A549 (cell line): ENCODE results near the gene WT1. TPM values are rescaled to one million over a fixed set of nuclear protein-coding genes. Genes with fewer than 3 reads are reported as not detected.
A peak's percentile ranks its signal among the peaks of the same experiment; 100 is the strongest.

Source experiments
- ATAC-seq, 2 experiments: fragments of 200-7000 bp in 1 of 2; fragments of >200 bp in 1 of 2; cut with Nextera tagmentation in 1 of 2; cut with Tn5 transposase in 1 of 2; 3 replicates each; pipeline versions ENCODE4 v1.8.0 to v1.9.1; 2018 to 2020; ENCODE audit warnings: mild to moderate bottlenecking in 1 of 2, moderate library complexity in 1 of 2
- CTCF ChIA-PET: fragments of 300-600 bp; sonication (Branson Sonifier 250); formaldehyde crosslinking; extraction: SDS; loops from one replicate; lab custom pipeline; 2021; ENCODE audit warnings: antibody characterized with exemption, inconsistent platforms; lab: Yijun Ruan, JAX
- POLR2A ChIA-PET: fragments of 350-600 bp; formaldehyde crosslinking; extraction: SDS; loops from one replicate; lab custom pipeline; 2021; ENCODE audit warnings: antibody characterized with exemption, inconsistent platforms; lab: Yijun Ruan, JAX
- DNase-seq, 2 experiments: peaks; one replicate each; pipeline versions ENCODE4 v3.0.0 to v3.0.0-alpha.2; 2011 to 2016; ENCODE audit warnings: low read depth in 1 of 2, low spot score in 1 of 2
- FAIRE-seq: peaks from 2 replicates; lab custom pipeline; 2011; peaks lifted over from hg19 to GRCh38; lab: Jason Lieb, UNC
- H3K27ac ChIP-seq, 2 experiments: fragments of >200 bp; sonication (Bioruptor Twin); formaldehyde crosslinking; 3 replicates each; pipeline ENCODE4 v1.5.1; 2016 to 2017
- H3K4me1 ChIP-seq: fragments of >200 bp; sonication (Bioruptor Twin); formaldehyde crosslinking; 3 replicates; pipeline ENCODE4 v1.6.1; 2016
- H3K4me2 ChIP-seq: fragments of >200 bp; sonication (Bioruptor Twin); formaldehyde crosslinking; 3 replicates; pipeline ENCODE4 v1.6.1; 2016
- H3K4me3 ChIP-seq: fragments of >200 bp; sonication (Bioruptor Twin); formaldehyde crosslinking; 3 replicates; pipeline ENCODE4 v1.5.1; 2016
- H3K9me3 ChIP-seq: fragments of >200 bp; sonication (Bioruptor Twin); formaldehyde crosslinking; 3 replicates; pipeline ENCODE4 v1.6.1; 2016
- CHD4 ChIP-seq: fragments of 200-600 bp; sonication (generic); IDR thresholded peaks from 2 replicates; pipeline ENCODE4 v1.6.1; 2016; ENCODE audit warnings: antibody characterized with exemption, mild to moderate bottlenecking, borderline replicate concordance
- E2F6 ChIP-seq: IDR thresholded peaks from 2 replicates; pipeline ENCODE4 v1.6.1; 2012; ENCODE audit warnings: low read depth, borderline replicate concordance
- FOSB ChIP-seq: fragments of 250-450 bp; sonication (Bioruptor Pico); IDR thresholded peaks from 2 replicates; pipeline ENCODE4 v1.5.0; 2020; ENCODE audit warnings: mild to moderate bottlenecking, moderate library complexity
- FOXS1 ChIP-seq: fragments of 250-450 bp; sonication (Bioruptor Pico); IDR thresholded peaks from 2 replicates; pipeline ENCODE4 v1.5.0; 2020; ENCODE audit warnings: mild to moderate bottlenecking, moderate library complexity
- HOXA7 ChIP-seq: fragments of 250-450 bp; sonication (Bioruptor Pico); IDR thresholded peaks from 2 replicates; pipeline ENCODE4 v1.5.0; 2020; ENCODE audit warnings: mild to moderate bottlenecking, moderate library complexity
- JUN ChIP-seq, 2 experiments: fragments of >200 bp; sonication (Bioruptor Twin); formaldehyde crosslinking; IDR thresholded peaks; 2 replicates in 1 of 2; 3 replicates in 1 of 2; pipeline ENCODE4 v1.6.1; 2016 to 2017
- JUNB ChIP-seq: fragments of >200 bp; sonication (Bioruptor Twin); formaldehyde crosslinking; IDR thresholded peaks from 2 replicates; pipeline ENCODE4 v1.6.1; 2016
- MAX ChIP-seq: IDR thresholded peaks from 2 replicates; pipeline ENCODE4 v1.6.1; 2012
- MAZ ChIP-seq: fragments of 150-350 bp; IDR thresholded peaks from 2 replicates; pipeline ENCODE4 v1.6.1; 2014; ENCODE audit warnings: antibody characterized with exemption, low read depth, low read length, borderline replicate concordance
- NFE2L2 ChIP-seq: fragments of 150-350 bp; conservative IDR thresholded peaks from 2 replicates; pipeline ENCODE4 v1.6.1; 2014; ENCODE audit warnings: low read length
- POLR2A ChIP-seq: IDR thresholded peaks from 2 replicates; pipeline ENCODE4 v1.6.1; 2012; ENCODE audit warnings: mild to moderate bottlenecking, low read length
- POLR2AphosphoS2 ChIP-seq: conservative IDR thresholded peaks from 2 replicates; pipeline ENCODE4 v1.6.1; 2012; ENCODE audit warnings: low read length, improper control_type of control experiment, inconsistent platforms
- RARB ChIP-seq: fragments of 250-450 bp; sonication (Bioruptor Pico); IDR thresholded peaks from 2 replicates; pipeline ENCODE4 v1.8.0; 2021; ENCODE audit warnings: mild to moderate bottlenecking, moderate library complexity
- REST ChIP-seq: fragments of 200-600 bp; sonication (generic); IDR thresholded peaks from 2 replicates; pipeline ENCODE4 v1.6.1; 2016; ENCODE audit warnings: antibody characterized with exemption, mild to moderate bottlenecking, moderate library complexity
- RNF2 ChIP-seq: fragments of 200-600 bp; sonication (generic); IDR thresholded peaks from 2 replicates; pipeline ENCODE4 v1.6.1; 2016; ENCODE audit warnings: low read depth, mild to moderate bottlenecking, antibody characterized with exemption, moderate library complexity, borderline replicate concordance
- ZNF302 ChIP-seq: fragments of 250-450 bp; sonication (Bioruptor Pico); IDR thresholded peaks from 2 replicates; pipeline ENCODE4 v1.9.0; 2021; ENCODE audit warnings: inconsistent platforms, mild to moderate bottlenecking, moderate library complexity
- WGBS: methylation state at CpG from one replicate; pipeline ENCODE4 v1.1.6; 2017; ENCODE audit errors: missing lambda C conversion rate; 5-methylcytosine and 5-hydroxymethylcytosine counted together
- polyA minus RNA-seq: library from RNA; depleted of rRNA, polyadenylated mRNA; stranded (reverse); fragments of >200 nt; gene quantifications from 2 replicates; pipeline ENCODE4 v1.2.3, GENCODE V29; 2011; rRNA and poly(A)+ RNA removed
- polyA plus RNA-seq, 4 experiments: library from polyadenylated mRNA; depleted of rRNA in 3 of 4; stranded (reverse); fragments of >200 nt; fragmentation: RNase III in 1 of 4; extraction: RNeasy Plus Mini Kit Qiagen cat#74134 plus additional on column Dnase treatment in 1 of 4; gene quantifications; 2 replicates in 3 of 4; 3 replicates in 1 of 4; pipeline ENCODE4 v1.2.3, GENCODE V29; 2011 to 2017
- TF ChIP-seq, protein P1 (sequence below): fragments of >200 bp; sonication (Bioruptor Twin); formaldehyde crosslinking; IDR thresholded peaks from 3 replicates; pipeline ENCODE4 v1.5.1; 2016
- TF ChIP-seq, protein P2 (sequence below): fragments of 250-450 bp; sonication (Bioruptor Pico); IDR thresholded peaks from 2 replicates; pipeline ENCODE4 v1.5.0; 2021; ENCODE audit warnings: mild to moderate bottlenecking, moderate library complexity, borderline replicate concordance
- TF ChIP-seq, protein P3 (sequence below): fragments of 150-350 bp; IDR thresholded peaks from 2 replicates; pipeline ENCODE4 v1.6.1; 2014; ENCODE audit warnings: low read depth, mild to moderate bottlenecking, low read length
- TF ChIP-seq, protein P4 (sequence below): fragments of 250-450 bp; sonication (Bioruptor Pico); IDR thresholded peaks from 2 replicates; pipeline ENCODE4 v1.5.0; 2020; ENCODE audit warnings: low read depth, mild to moderate bottlenecking, moderate library complexity

Gene WT1
- polyA plus RNA-seq (2011; rRNA removed) (4.0 and 4.2 TPM in 2 replicates), polyA plus RNA-seq (2017; fragmentation: RNase III; extraction: RNeasy Plus Mini Kit Qiagen cat#74134 plus additional on column Dnase treatment) (2.8 to 3.3 TPM (median 3.1 TPM) in 3 replicates), polyA minus RNA-seq (8.0 and 8.1 TPM in 2 replicates)
- 3.8 and 5.4 TPM in 2 replicates for polyA plus RNA-seq (2012; cell fraction: cytosol; rRNA removed)
- polyA plus RNA-seq (2012; cell fraction: nucleus; rRNA removed): 4.6 and 6.9 TPM in 2 replicates

DNA sequence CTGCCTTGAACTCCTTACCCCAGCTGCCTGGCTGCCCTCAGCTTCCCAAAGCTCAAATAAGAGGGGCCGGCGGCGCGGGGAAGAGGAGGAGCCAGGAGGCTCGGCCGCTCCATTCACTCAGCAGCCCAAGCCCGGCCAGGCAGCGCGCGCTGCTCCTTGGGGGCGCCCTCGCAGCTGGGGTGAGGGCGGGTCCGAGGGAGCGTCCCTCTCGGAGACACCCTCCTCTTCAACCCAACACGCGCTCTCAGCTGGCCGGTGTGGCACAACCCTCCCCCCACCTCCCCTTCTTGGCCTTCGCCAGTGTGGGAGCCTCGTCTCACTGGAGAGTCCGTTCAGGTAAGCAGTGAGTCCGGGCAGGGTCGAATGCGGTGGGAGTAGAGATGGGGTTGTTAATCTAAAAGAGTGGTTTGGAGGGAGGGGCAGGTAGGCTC, at the start of gene WT1:
Gene WT1 (minus strand): TSS at position 29 of the 431 bp plus-strand sequence.
- TF ChIP-seq ZNF302 (CRISPR knock-in tag) (no peak), E2F6 (peak; percentile 44), POLR2AphosphoS2 (no peak), MAZ (no peak), JUN (IDR thresholded peaks at IDR 0.05) (peak in 1 of 2 experiments; percentile 25; a peak in 1 of 5 replicates), JUNB (no peak), FOSB (CRISPR knock-in tag) (no peak), POLR2A (peak; percentile 35; the same call in 1 of the 2 replicates), REST (no peak), CHD4 (no peak), MAX (peak; percentile 66)
- TF ChIP-seq, protein P1, sequence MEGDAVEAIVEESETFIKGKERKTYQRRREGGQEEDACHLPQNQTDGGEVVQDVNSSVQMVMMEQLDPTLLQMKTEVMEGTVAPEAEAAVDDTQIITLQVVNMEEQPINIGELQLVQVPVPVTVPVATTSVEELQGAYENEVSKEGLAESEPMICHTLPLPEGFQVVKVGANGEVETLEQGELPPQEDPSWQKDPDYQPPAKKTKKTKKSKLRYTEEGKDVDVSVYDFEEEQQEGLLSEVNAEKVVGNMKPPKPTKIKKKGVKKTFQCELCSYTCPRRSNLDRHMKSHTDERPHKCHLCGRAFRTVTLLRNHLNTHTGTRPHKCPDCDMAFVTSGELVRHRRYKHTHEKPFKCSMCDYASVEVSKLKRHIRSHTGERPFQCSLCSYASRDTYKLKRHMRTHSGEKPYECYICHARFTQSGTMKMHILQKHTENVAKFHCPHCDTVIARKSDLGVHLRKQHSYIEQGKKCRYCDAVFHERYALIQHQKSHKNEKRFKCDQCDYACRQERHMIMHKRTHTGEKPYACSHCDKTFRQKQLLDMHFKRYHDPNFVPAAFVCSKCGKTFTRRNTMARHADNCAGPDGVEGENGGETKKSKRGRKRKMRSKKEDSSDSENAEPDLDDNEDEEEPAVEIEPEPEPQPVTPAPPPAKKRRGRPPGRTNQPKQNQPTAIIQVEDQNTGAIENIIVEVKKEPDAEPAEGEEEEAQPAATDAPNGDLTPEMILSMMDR: no peak; the same call in 2 of the 3 replicates
- TF ChIP-seq, protein P2, sequence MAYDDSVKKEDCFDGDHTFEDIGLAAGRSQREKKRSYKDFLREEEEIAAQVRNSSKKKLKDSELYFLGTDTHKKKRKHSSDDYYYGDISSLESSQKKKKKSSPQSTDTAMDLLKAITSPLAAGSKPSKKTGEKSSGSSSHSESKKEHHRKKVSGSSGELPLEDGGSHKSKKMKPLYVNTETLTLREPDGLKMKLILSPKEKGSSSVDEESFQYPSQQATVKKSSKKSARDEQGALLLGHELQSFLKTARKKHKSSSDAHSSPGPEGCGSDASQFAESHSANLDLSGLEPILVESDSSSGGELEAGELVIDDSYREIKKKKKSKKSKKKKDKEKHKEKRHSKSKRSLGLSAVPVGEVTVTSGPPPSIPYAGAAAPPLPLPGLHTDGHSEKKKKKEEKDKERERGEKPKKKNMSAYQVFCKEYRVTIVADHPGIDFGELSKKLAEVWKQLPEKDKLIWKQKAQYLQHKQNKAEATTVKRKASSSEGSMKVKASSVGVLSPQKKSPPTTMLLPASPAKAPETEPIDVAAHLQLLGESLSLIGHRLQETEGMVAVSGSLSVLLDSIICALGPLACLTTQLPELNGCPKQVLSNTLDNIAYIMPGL: no peak
- TF ChIP-seq, all 56 proteins: peak for 4

GRCh38 chr11:32479291-32479690, 44.0 kb upstream of the WT1 start:
- ATAC-seq (no peak), FAIRE-seq (no peak), DNase-seq (no peak)
- H3K4me3 ChIP-seq: no peak overlapping the region
- CTCF ChIA-PET: interaction anchor here (1.0 kb wide), 1 partner anchor 16 kb away, joined by 3 read pairs; no protein-coding TSS in a partner anchor
- H3K4me2 ChIP-seq: no peak overlapping the region
- WGBS: 67% methylated on average over 4 of the region's 4 CpGs
- POLR2A ChIA-PET: no interaction called here
- H3K4me1 ChIP-seq: no peaks in the 10 kb centered on the region
- no peak overlapping the region for H3K27ac ChIP-seq
- no peaks in the 10 kb centered on the region for H3K9me3 ChIP-seq
- no peak for TF ChIP-seq FOXS1 (CRISPR knock-in tag)
- TF ChIP-seq, protein P3, sequence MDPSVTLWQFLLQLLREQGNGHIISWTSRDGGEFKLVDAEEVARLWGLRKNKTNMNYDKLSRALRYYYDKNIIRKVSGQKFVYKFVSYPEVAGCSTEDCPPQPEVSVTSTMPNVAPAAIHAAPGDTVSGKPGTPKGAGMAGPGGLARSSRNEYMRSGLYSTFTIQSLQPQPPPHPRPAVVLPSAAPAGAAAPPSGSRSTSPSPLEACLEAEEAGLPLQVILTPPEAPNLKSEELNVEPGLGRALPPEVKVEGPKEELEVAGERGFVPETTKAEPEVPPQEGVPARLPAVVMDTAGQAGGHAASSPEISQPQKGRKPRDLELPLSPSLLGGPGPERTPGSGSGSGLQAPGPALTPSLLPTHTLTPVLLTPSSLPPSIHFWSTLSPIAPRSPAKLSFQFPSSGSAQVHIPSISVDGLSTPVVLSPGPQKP: no peak
- TF ChIP-seq HOXA7 (CRISPR knock-in tag): no peak
- TF ChIP-seq MAZ: no peak
- TF ChIP-seq RARB (CRISPR knock-in tag): no peak
- no peak for TF ChIP-seq REST
- TF ChIP-seq NFE2L2: no peak
- TF ChIP-seq, protein P4, sequence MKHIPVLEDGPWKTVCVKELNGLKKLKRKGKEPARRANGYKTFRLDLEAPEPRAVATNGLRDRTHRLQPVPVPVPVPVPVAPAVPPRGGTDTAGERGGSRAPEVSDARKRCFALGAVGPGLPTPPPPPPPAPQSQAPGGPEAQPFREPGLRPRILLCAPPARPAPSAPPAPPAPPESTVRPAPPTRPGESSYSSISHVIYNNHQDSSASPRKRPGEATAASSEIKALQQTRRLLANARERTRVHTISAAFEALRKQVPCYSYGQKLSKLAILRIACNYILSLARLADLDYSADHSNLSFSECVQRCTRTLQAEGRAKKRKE: no peak
- no peak for TF ChIP-seq RNF2

More for the DNA sequence above, at the start of gene WT1:
- Histone ChIP-seq H3K4me3 (peak within 1 kb of the TSS; percentile 70), H3K9me3 (no peaks in the 10 kb centered on the region), H3K27ac (peak within 1 kb of the TSS; percentile 79 to 87), H3K4me2 (peak within 1 kb of the TSS; percentile 91), H3K4me1 (0 out of 3 replicates have a peak, but pooled peaks cover 4% of the 10 kb centered on the region)
- DNase-seq (peak; percentile 57 to 64), ATAC-seq (peak; percentile 77 to 90), FAIRE-seq (no peak)
- POLR2A ChIA-PET: interaction anchor here (0.7 kb wide), 1 partner anchor 148 kb away, joined by 3 read pairs; the partner anchor contains the start of gene EIF3M
- WGBS: 5% methylated on average over 18 of the region's 25 CpGs
- CTCF ChIA-PET: interaction anchor here (0.9 to 2.2 kb wide), 5 partner anchors 10 to 356 kb away, joined by 3 to 5 read pairs (median 5); no protein-coding TSS in a partner anchor
